ENCODE results near the gene NFIB. TPM values are rescaled to one million over a fixed set of nuclear protein-coding genes. Genes with fewer than 3 reads are reported as not detected.

NFIB gene
- total and polyA plus RNA-seq, 10 of the 15 experiments (the other 5 are each of a cell fraction or from before 2014, with no cell fraction given), result under 0.01 to 0.19 (median 0.05) TPM; not detected in 3

- H3K9ac ChIP-seq (ENCODE audit: control insufficient read depth, insufficient read depth, low read length), result no peak overlapping the region
- POLR2A ChIA-PET, result no interaction called here
- H3K4me2 ChIP-seq (ENCODE audit: control insufficient read depth, insufficient read depth), result no peak overlapping the region
- no peaks in the 10 kb centered on the region for H3K36me3 ChIP-seq (ENCODE audit: control insufficient read depth in 2 of 2, insufficient read depth in 2 of 2, low read length in 1 of 2)
- H3K79me2 ChIP-seq (ENCODE audit: control insufficient read depth, insufficient read depth, low read length), result no peaks in the 10 kb centered on the region
- no TSS peak for BruUV-seq (replicated peaks)
- in situ Hi-C loops (cut with MboI), result no loop called here
- H3K4me1 ChIP-seq (ENCODE audit: control insufficient read depth, insufficient read depth, low read length), result no peaks in the 10 kb centered on the region
- no peak for TF ChIP-seq ZNF622 (IDR thresholded peaks at IDR 0.05)
- no peak for TF ChIP-seq USF2 (IDR thresholded peaks at IDR 0.05; ENCODE audit: borderline replicate concordance, low read depth, low read length)
- no peak for TF ChIP-seq ESRRA (IDR thresholded peaks at IDR 0.05; ENCODE audit: low read length)
- TF ChIP-seq BACH1 (IDR thresholded peaks at IDR 0.05; ENCODE audit: borderline replicate concordance), result no peak
- no peak for TF ChIP-seq FOS (IDR thresholded peaks at IDR 0.05; ENCODE audit: borderline replicate concordance, extremely low read depth, insufficient read length)
- no peak for TF ChIP-seq LARP7 (IDR thresholded peaks at IDR 0.05)
- TF ChIP-seq IKZF2 (IDR thresholded peaks at IDR 0.05), result no peak
- TF ChIP-seq ZNF687 (IDR thresholded peaks at IDR 0.05), result no peak
- no peak overlapping the region for H2AFZ ChIP-seq (ENCODE audit: control insufficient read depth, low read depth, low read length)
- ATAC-seq, result no peak
- SMC1A ChIA-PET (ENCODE audit: uncharacterized antibody, unreplicated experiment), result no interaction called here
- DNase-seq (ENCODE audit: low read depth, low spot score), result no peak
- 2% methylated on average over 2 of the region's 2 CpGs for WGBS (ENCODE audit: insufficient coverage, insufficient replicate concordance, low lambda C conversion rate, missing lambda C conversion rate)
- no peaks in the 10 kb centered on the region for H4K20me1 ChIP-seq (ENCODE audit: control insufficient read depth, insufficient read depth)
- RAD21 ChIA-PET (ENCODE audit: unreplicated experiment), result no interaction called here
- no peak overlapping the region for H3K27ac ChIP-seq (ENCODE audit: control insufficient read depth, insufficient read depth)
- no peaks in the 10 kb centered on the region for H3K9me3 ChIP-seq (replicated peaks; ENCODE audit: control insufficient read depth, insufficient read depth, low read length)
- H3K27me3 ChIP-seq (replicated peaks in 1 of 2; ENCODE audit: control insufficient read depth in 2 of 2, insufficient read depth in 2 of 2, low read length in 1 of 2), result no peaks in the 10 kb centered on the region
- no peak overlapping the region for H3K4me3 ChIP-seq
- intact Hi-C loops (cut with micrococcal nuclease; ENCODE audit: unreplicated experiment), result no loop called here
- no peak for FAIRE-seq
- CTCF ChIA-PET, result no interaction called here
Measured at GRCh38 chr9:14052359-14052758, 261.6 kb downstream of the NFIB start.

All from GM12878 (cell line).